Heart right ventricle (tissue), 16 donors: ENCODE data around the gene PPP1R10. TPM values are rescaled to one million over a fixed set of nuclear protein-coding genes. Genes with fewer than 3 reads are reported as not detected.
A peak's percentile ranks its signal among the peaks of the same experiment; 100 is the strongest.
"Not testable (repeated sequence)": the region's sequence is repeated elsewhere in the genome, so short reads cannot be mapped to it uniquely, and the experiment has no call there.

Experiments
- ATAC-seq, 8 donors: fragments of 200-7000 bp; cut with Tn5 transposase; one replicate each; pipeline ENCODE4 v1.9.1; 2020; ENCODE audit warnings: mild to moderate bottlenecking in 8 of 8, moderate library complexity in 8 of 8, moderate number of reproducible peaks in 1 of 8
- DNase-seq, 2 donors: peaks; one replicate each; pipeline ENCODE4 v3.0.0-alpha.2; 2020
- H3K27ac ChIP-seq, 10 donors: fragments of 200-600 bp; sonication (generic) in 2 of 10; one replicate each; pipeline versions ENCODE4 v1.5.0 to v1.8.0; 2020 to 2022; ENCODE audit warnings: mild to moderate bottlenecking in 3 of 10
- H3K27me3 ChIP-seq, 7 donors: fragments of 200-600 bp; one replicate each; pipeline ENCODE4 v1.8.0; 2021 to 2022; ENCODE audit warnings: mild to moderate bottlenecking in 2 of 7
- H3K36me3 ChIP-seq, 9 donors: fragments of 200-600 bp; sonication (generic) in 1 of 9; one replicate each; pipeline versions ENCODE4 v1.5.0 to v1.8.0; 2020 to 2022; ENCODE audit warnings: mild to moderate bottlenecking in 2 of 9
- H3K4me1 ChIP-seq, 9 donors: fragments of 200-600 bp; sonication (generic) in 1 of 9; one replicate each; pipeline versions ENCODE4 v1.5.0 to v1.8.0; 2020 to 2022; ENCODE audit warnings: mild to moderate bottlenecking in 4 of 9
- H3K4me3 ChIP-seq, 10 donors: fragments of 200-600 bp; sonication (generic) in 2 of 10; one replicate each; pipeline versions ENCODE4 v1.5.0 to v1.8.0; 2020 to 2022; ENCODE audit warnings: mild to moderate bottlenecking in 7 of 10, moderate library complexity in 2 of 10
- H3K9me3 ChIP-seq, 11 donors: fragments of 200-600 bp in 10 of 11; sonication (generic) in 2 of 11; one replicate each; pipeline versions ENCODE4 v1.5.0 to v1.8.0; 2013 to 2022; ENCODE audit warnings: mild to moderate bottlenecking in 2 of 11, control low read depth in 1 of 11, moderate library complexity in 1 of 11
- CTCF ChIP-seq, 9 donors: fragments of 200-600 bp; sonication (generic) in 2 of 9; IDR thresholded peaks; one replicate each; pipeline versions ENCODE4 v1.5.0 to v1.8.0; 2021 to 2022; ENCODE audit warnings: antibody characterized with exemption in 9 of 9, mild to moderate bottlenecking in 5 of 9, moderate library complexity in 1 of 9
- WGBS, 2 donors: extraction: QIAGEN DNeasy Blood & Tissue Kit; methylation state at CpG; one replicate each; pipeline ENCODE4 v1.1.7; 2013; ENCODE audit warnings: inconsistent platforms in 1 of 2; 5-methylcytosine and 5-hydroxymethylcytosine counted together
- intact Hi-C, 10 donors: fragments of 100-400 bp; cut with DNase I; formaldehyde crosslinking; loops; one replicate each; pipeline versions ENCODE4 v1.11.1 to v1.14.2; 2022
- long read RNA-seq, 3 donors: library from polyadenylated mRNA; unstranded; transcript quantifications; one replicate each; pipeline ENCODE4 v2.0.0, GENCODE V29; 2020 to 2021
- polyA plus RNA-seq, 2 donors: library from polyadenylated mRNA; stranded (reverse); fragments of 200-250 nt; gene quantifications; one replicate each; pipeline ENCODE4 v1.2.3, GENCODE V29; 2013
- total RNA-seq, 10 donors: library from RNA; stranded (reverse); fragmentation: NEBNext Ultra II Directional in 3 of 10; extraction: Animal tissue kit (Norgen Biotek cat#: 25700) in 3 of 10; gene quantifications; one replicate each; pipeline versions ENCODE4 v1.2.1 to v1.2.4, GENCODE V29; 2021 to 2023
- donor health status: Arrhythmogenic right ventricular cardiomyopathy.
- donor health status: ischemic (EF 13 %, LVEDD 7.1; RV severe dilation, severe dysfunction).
- donor health status: healthy with polysubstance abuse.
- donor health status: DM: no; HTN: yes; CAD: no.
- donor health status: DM: no; HTN: no; CAD: no.
- donor health status: ischemic (EF 25% LVEDD 6.9; RV normal size, moderate dysfunction).
- donor health status: ischemic (EF 25% LVEDD 5.7; RV mildly dilated, moderate dysfunction).
- donor health status: healthy.
- donor health status: DM: yes; HTN: yes; CAD: no.
- donor health status: Ischemic cardiomyopathy.
- donor health status: ischemic (EF 35%, LVEDD 5.7; RV mildly dilated, moderate dysfunction).
- donor health status: nonischemic (EF 11% LVEDD 7.7; RV severe dilation, severe dysfunction).
- donor health status: DM: yes; HTN: yes; CAD: no.
- donor health status: PGD.
- donor health status: ischemic (EF 29% LVEDD 5.4; RV normal size, mild dysfunction).
- donor health status: nonischemic (EF 23%, LVEDD 6.1; RV moderate dilation, normal function).

The PPP1R10 gene
- total RNA-seq (10 to 100 TPM; 24.9 to 51.1 (median 33.1) TPM), polyA plus RNA-seq (10 to 100 TPM in 1 of 2 donors, 1 to 10 TPM in 1; 7.8 to 17.0 TPM)
- long read RNA-seq, donor 1, partial matches to known transcripts, result 9 of 9 reads
- long read RNA-seq, donor 1, other reads (novel, unspliced or antisense), result 0 of 9 reads
- long read RNA-seq, donor 2, partial matches to known transcripts, result 7 of 7 reads
- long read RNA-seq, donor 2, other reads (novel, unspliced or antisense), result 0 of 7 reads
- long read RNA-seq, donor 3, partial matches to known transcripts, result 7 of 8 reads
- long read RNA-seq, donor 3, other reads (novel, unspliced or antisense), result 1 of 8 reads

- H3K27me3 ChIP-seq, result no peaks in the 10 kb centered on the region
- H3K9me3 ChIP-seq, result no peaks in the 10 kb centered on the region
- H3K4me3 ChIP-seq, result peak within 1 kb of the TSS; percentile 57 to 94 (median 76)
- peaks cover 12 to 44% (median 40%) of the 10 kb centered on the region in 9 donors for H3K4me1 ChIP-seq
- peaks cover 4 to 61% (median 32%) of the 10 kb centered on the region in 9 donors for H3K36me3 ChIP-seq
- peak; percentile 97 to 100 for DNase-seq
- peak; percentile 89 to 94 (median 92) for ATAC-seq
- peak within 1 kb of the TSS; percentile 86 to 98 (median 95) for H3K27ac ChIP-seq
- intact Hi-C loops, result loop anchor here in 6 of 10 donors (1.0 to 5.0 kb wide), 5 partner anchors 70 to 125 kb away; partner anchors contain the start of genes TUBB (in 5 of the 6), FLOT1 (in 1 of the 6), IER3 (in 1 of the 6) and PPP1R18 (in 1 of the 6)
- TF ChIP-seq CTCF (IDR thresholded peaks at IDR 0.05), result no peak
- 0 to 1% methylated on average over 40 of the region's 40 CpGs for whole genome bisulfite sequencing, 2 donors
These were observed at the start of gene PPP1R10 for GRCh38 chr6:30616811-30617564. Gene PPP1R10, minus strand, starts transcription at chr6:30617243. Its CDS starts 7,299 bp downstream, at chr6:30609944.

GRCh38 chr6:30666300-30666699, 49.3 kb upstream of the PPP1R10 start:
- H3K4me3 ChIP-seq, intact Hi-C loops, H3K9me3 ChIP-seq, H3K4me1 ChIP-seq, ATAC-seq, H3K27ac ChIP-seq, DNase-seq, H3K27me3 ChIP-seq: not testable (repeated sequence)
- peaks cover 0 to 100% (median 58%) of the 10 kb centered on the region in 9 donors for H3K36me3 ChIP-seq
- WGBS, 2 donors, result 80 to 85% methylated on average over 2 of the region's 2 CpGs

- Histone ChIP-seq H3K27me3 (no peaks in the 10 kb centered on the region), H3K36me3 (peaks cover 0 to 100% (median 62%) of the 10 kb centered on the region in 9 donors), H3K9me3 (no peaks in the 10 kb centered on the region), H3K4me1 (no peaks in the 10 kb centered on the region), H3K4me3 (no peak overlapping the region), H3K27ac (no peak overlapping the region)
- intact Hi-C loops, result no loop called here
- no peak for DNase-seq
- peak in 3 of 8 donors; percentile 15 to 46 (median 19) for ATAC-seq
- 91 to 93% methylated on average over 34 of the region's 34 CpGs for WGBS, 2 donors
- TF ChIP-seq CTCF (IDR thresholded peaks at IDR 0.05), result no peak
These were observed 48.1 kb upstream of the PPP1R10 start for GRCh38 chr6:30664994-30665767.

GRCh38 chr6:30657922-30658321, 40.9 kb upstream of the PPP1R10 start:
- intact Hi-C loops, DNase-seq, H3K27ac ChIP-seq, ATAC-seq, H3K27me3 ChIP-seq, H3K4me1 ChIP-seq, H3K9me3 ChIP-seq, H3K4me3 ChIP-seq: not testable (repeated sequence)
- H3K36me3 ChIP-seq, result peaks cover 9 to 100% (median 88%) of the 10 kb centered on the region in 9 donors
- WGBS, 2 donors, result 91 to 95% methylated on average over 5 of the region's 5 CpGs

GRCh38 chr6:30657454-30657853, 40.4 kb upstream of the PPP1R10 start:
- no peak for TF ChIP-seq CTCF (IDR thresholded peaks at IDR 0.05)
- DNase-seq (no peak), ATAC-seq (no peak)
- Histone ChIP-seq H3K9me3 (no peaks in the 10 kb centered on the region), H3K36me3 (peaks cover 9 to 100% (median 88%) of the 10 kb centered on the region in 9 donors), H3K4me3 (no peak overlapping the region), H3K27me3 (no peaks in the 10 kb centered on the region), H3K27ac (no peak overlapping the region), H3K4me1 (no peaks in the 10 kb centered on the region)
- intact Hi-C loops, result no loop called here
